ENCODE data around the gene ZNF80.
A peak's percentile ranks its signal among the peaks of the same experiment; 100 is the strongest.

ZNF80 gene

GRCh38 chr3:114219741-114220140, 17.6 kb downstream of the ZNF80 start:
- no peak for DNase-seq (ENCODE audit: low read depth)

GRCh38 chr3:114218578-114219185, 18.7 kb downstream of the ZNF80 start:
- no peak for DNase-seq (ENCODE audit: low read depth)

- no peak for DNase-seq (ENCODE audit: low read depth)
These were observed 19.4 kb downstream of the ZNF80 start for GRCh38 chr3:114218006-114218405.

GRCh38 chr3:114217266-114217665, 20.1 kb downstream of the ZNF80 start:
- no peak for DNase-seq (ENCODE audit: low read depth)

GRCh38 chr3:114216186-114216970, 21.0 kb downstream of the ZNF80 start:
- no peak for DNase-seq (ENCODE audit: low read depth)

GRCh38 chr3:114214542-114215341, 22.6 kb downstream of the ZNF80 start:
- no peak for DNase-seq (ENCODE audit: low read depth)

- DNase-seq (ENCODE audit: low read depth), result peak; percentile 56
These were observed 23.5 kb downstream of the ZNF80 start for GRCh38 chr3:114213627-114214541.

- no peak for DNase-seq (ENCODE audit: low read depth)
These were observed 24.1 kb downstream of the ZNF80 start for GRCh38 chr3:114213292-114213626.

- no peak for DNase-seq (ENCODE audit: low read depth)
These were observed 24.7 kb downstream of the ZNF80 start for GRCh38 chr3:114212646-114213045.

- DNase-seq (ENCODE audit: low read depth), result no peak
These were observed 29.6 kb downstream of the ZNF80 start for GRCh38 chr3:114207768-114208167.

- no peak for DNase-seq (ENCODE audit: low read depth)
These were observed 31.0 kb downstream of the ZNF80 start for GRCh38 chr3:114206342-114206741.

- DNase-seq (ENCODE audit: low read depth), result no peak
These were observed 31.8 kb downstream of the ZNF80 start for GRCh38 chr3:114205541-114205940.

- no peak for DNase-seq (ENCODE audit: low read depth)
These were observed 42.6 kb downstream of the ZNF80 start for GRCh38 chr3:114194750-114195149.

GRCh38 chr3:114192136-114192535, 45.2 kb downstream of the ZNF80 start:
- no peak for DNase-seq (ENCODE audit: low read depth)

- DNase-seq (ENCODE audit: low read depth), result no peak
These were observed 50.9 kb downstream of the ZNF80 start for GRCh38 chr3:114186501-114186900.

Data from stimulated activated CD8-positive, alpha-beta memory T cell treated with anti-CD3 and anti-CD28 coated beads, Interleukin-12 subunit alpha, Interleukin-12 subunit beta, amount 100 ng/mL, for 4 hours (primary cell).